HepG2 (cell line): ENCODE measurements around the gene MGST2. TPM values are rescaled to one million over a fixed set of nuclear protein-coding genes. Genes with fewer than 3 reads are reported as not detected.

ENCODE experiments used
- ATAC-seq: fragments of 200-7000 bp; cut with Tn5 transposase; 3 replicates; pipeline ENCODE4 v1.9.1; 2020; ENCODE audit warnings: mild to moderate bottlenecking, moderate library complexity
- BruUV-seq: library from RNA; stranded (reverse); fragments of 400-500 nt; replicated peaks from 2 replicates; lab custom pipeline; 2021; lab: Mats Ljungman, UMichigan
- CTCF ChIA-PET: fragments of 300-600 bp; formaldehyde crosslinking; extraction: SDS; loops from one replicate; lab custom pipeline; 2021; ENCODE audit warnings: low total read pairs, inconsistent platforms, low intra/inter-chr PET ratio; lab: Yijun Ruan, JAX
- POLR2A ChIA-PET: fragments of 350-600 bp; sonication (Branson Sonifier 250); formaldehyde crosslinking; loops from one replicate; lab custom pipeline; 2020; ENCODE audit warnings: antibody characterized with exemption, inconsistent platforms; lab: Yijun Ruan, JAX
- DNase-seq: peaks from one replicate; pipeline ENCODE4 v3.0.0-alpha.2; 2015; ENCODE audit warnings: low spot score
- FAIRE-seq: peaks from 3 replicates; lab custom pipeline; 2011; peaks lifted over from hg19 to GRCh38; lab: Jason Lieb, UNC
- H2AFZ ChIP-seq: one replicate; pipeline ENCODE4 v1.6.1; 2011; ENCODE audit warnings: low read length, inconsistent platforms
- H3K27ac ChIP-seq: fragments of 300-600 bp; 3 replicates; pipeline ENCODE4 v1.8.0; 2011; ENCODE audit warnings: mixed run types, mild to moderate bottlenecking, mixed read lengths, low read length, inconsistent platforms; ENCODE audit not compliant: insufficient read depth; ENCODE audit errors: extremely low read length
- H3K27me3 ChIP-seq, 2 experiments: fragments of 200-600 bp in 1 of 2; 2 replicates in 1 of 2; 3 replicates in 1 of 2; pipeline versions ENCODE4 v1.6.0 to v1.8.0; 2011; ENCODE audit warnings: low read length in 2 of 2, mild to moderate bottlenecking in 2 of 2, moderate library complexity in 2 of 2, inconsistent platforms in 1 of 2; ENCODE audit not compliant: insufficient read depth in 2 of 2, control insufficient read depth in 1 of 2
- H3K36me3 ChIP-seq, 2 experiments: fragments of 200-600 bp in 1 of 2; replicated peaks in 1 of 2; 2 replicates in 1 of 2; 3 replicates in 1 of 2; pipeline versions ENCODE4 v1.5.1 to v1.8.0; 2011; ENCODE audit warnings: low read length in 2 of 2, inconsistent platforms in 1 of 2; ENCODE audit not compliant: insufficient read depth in 2 of 2, control insufficient read depth in 1 of 2
- H3K4me1 ChIP-seq: 2 replicates; pipeline ENCODE4 v1.5.1; 2012; ENCODE audit warnings: low read length, inconsistent platforms; ENCODE audit not compliant: insufficient read depth
- H3K4me2 ChIP-seq: 2 replicates; pipeline ENCODE4 v1.6.0; 2011; ENCODE audit warnings: low read depth, low read length, inconsistent platforms
- H3K4me3 ChIP-seq, 3 experiments: fragments of 200-600 bp in 1 of 3; sonication (generic), shearing (Covaris generic) in 1 of 3; replicated peaks in 1 of 3; 2 replicates each; pipeline ENCODE4 v1.5.1; 2011 to 2016; ENCODE audit warnings: low read length in 3 of 3, inconsistent platforms in 2 of 3, low read depth in 2 of 3, mild to moderate bottlenecking in 2 of 3, control low read depth in 1 of 3, mixed read lengths in 1 of 3; ENCODE audit not compliant: insufficient read depth in 1 of 3
- H3K79me2 ChIP-seq: one replicate; pipeline ENCODE4 v1.6.1; 2011; ENCODE audit warnings: low read length, inconsistent platforms; ENCODE audit not compliant: insufficient read depth
- H3K9ac ChIP-seq: 2 replicates; pipeline ENCODE4 v1.6.0; 2011; ENCODE audit warnings: mild to moderate bottlenecking, low read depth, low read length, inconsistent platforms; ENCODE audit not compliant: insufficient read depth
- H3K9me3 ChIP-seq: 2 replicates; pipeline ENCODE4 v1.5.1; 2012; ENCODE audit warnings: mild to moderate bottlenecking, low read length
- H4K20me1 ChIP-seq: 2 replicates; pipeline ENCODE4 v1.6.0; 2011; ENCODE audit warnings: inconsistent platforms, mild to moderate bottlenecking, low read length, moderate library complexity; ENCODE audit not compliant: insufficient read depth
- HIC2 ChIP-seq: sonication (generic); formaldehyde crosslinking; IDR thresholded peaks from 2 replicates; pipeline ENCODE4 v1.9.0; 2022; ENCODE audit warnings: low read depth, missing genetic modification reagents
- PPARG ChIP-seq: conservative IDR thresholded peaks from 2 replicates; pipeline ENCODE4 v1.6.1; 2016; ENCODE audit warnings: missing biosample characterization, missing genetic modification reagents
- PTBP1 ChIP-seq: fragments of 200-400 bp; formaldehyde crosslinking; IDR thresholded peaks from 2 replicates; pipeline ENCODE4 v1.6.1; 2018; ENCODE audit warnings: low read length, low read depth; ENCODE audit not compliant: poor library complexity, severe bottlenecking
- STAG1 ChIP-seq: sonication (generic); formaldehyde crosslinking; IDR thresholded peaks from 2 replicates; pipeline ENCODE4 v1.4.0; 2020; ENCODE audit warnings: missing genetic modification reagents
- TMF1 ChIP-seq: sonication (generic); formaldehyde crosslinking; IDR thresholded peaks from 2 replicates; pipeline ENCODE4 v1.8.1; 2022; ENCODE audit warnings: low read depth, missing genetic modification reagents
- TRIM24 ChIP-seq: sonication (generic); formaldehyde crosslinking; IDR thresholded peaks from 2 replicates; pipeline ENCODE4 v1.8.0; 2022; ENCODE audit warnings: mild to moderate bottlenecking, missing genetic modification reagents
- ZFP90 ChIP-seq: sonication (generic); formaldehyde crosslinking; IDR thresholded peaks from 2 replicates; pipeline ENCODE4 v1.8.0; 2022; ENCODE audit warnings: missing genetic modification reagents, mild to moderate bottlenecking, inconsistent platforms, borderline replicate concordance
- ZNF143 ChIP-seq: sonication (generic); formaldehyde crosslinking; IDR thresholded peaks from 2 replicates; pipeline ENCODE4 v1.4.0; 2020; ENCODE audit warnings: missing genetic modification reagents
- ZNF317 ChIP-seq: sonication (generic); formaldehyde crosslinking; IDR thresholded peaks from 2 replicates; pipeline ENCODE4 v1.5.0; 2020; ENCODE audit warnings: mild to moderate bottlenecking, missing genetic modification reagents
- ZNF564 ChIP-seq: sonication (generic); formaldehyde crosslinking; IDR thresholded peaks from 2 replicates; pipeline ENCODE4 v1.8.1; 2023; ENCODE audit warnings: mild to moderate bottlenecking, missing genetic modification reagents
- WGBS: methylation state at CpG from one replicate; pipeline ENCODE4 v1.1.6; 2017; ENCODE audit warnings: low lambda C conversion rate; 5-methylcytosine and 5-hydroxymethylcytosine counted together
- in situ Hi-C: cut with HindIII; loops from 2 replicates; pipeline ENCODE4 v1.10.0; 2017; ENCODE audit warnings: low pct_unique_long_range_greater_than_20kb; ENCODE audit not compliant: extremely low pct_ligation_motif_present
- intact Hi-C: fragments of 100-400 bp; cut with micrococcal nuclease; formaldehyde crosslinking; loops from one replicate; pipeline ENCODE4 v1.10.0; 2022; ENCODE audit not compliant: unreplicated experiment
- polyA plus RNA-seq, 8 experiments: library from polyadenylated mRNA; depleted of rRNA in 3 of 8; stranded (reverse) in 7 of 8; unstranded in 1 of 8; fragments of >200 nt; fragmentation: Illumina TruSeq in 4 of 8; extraction: Trizol in 4 of 8; gene quantifications; 2 replicates each; pipeline versions ENCODE4 v1.2.1 to v1.2.3, GENCODE V29; 2011 to 2016; ENCODE audit warnings: low read depth in 4 of 8, missing spikeins in 1 of 8, mixed read lengths in 1 of 8; ENCODE audit not compliant: insufficient read depth in 1 of 8
- total RNA-seq, 5 experiments: library from RNA; depleted of rRNA; stranded (reverse); fragments of >200 nt; fragmentation: Illumina TruSeq; extraction: Trizol; gene quantifications; 2 replicates each; pipeline ENCODE4 v1.2.3, GENCODE V29; 2016; ENCODE audit warnings: low read depth in 1 of 5
- TF ChIP-seq, protein P1 (sequence below): sonication (generic); formaldehyde crosslinking; IDR thresholded peaks from 2 replicates; pipeline ENCODE4 v1.5.0; 2020; ENCODE audit warnings: mild to moderate bottlenecking, missing genetic modification reagents, moderate library complexity
- TF ChIP-seq, protein P2 (sequence below): sonication (generic); formaldehyde crosslinking; IDR thresholded peaks from 2 replicates; pipeline ENCODE4 v1.4.0; 2020; ENCODE audit warnings: missing genetic modification reagents; ENCODE audit errors: not compliant biosample characterization

MGST2 gene
- total and polyA plus RNA-seq, 2 of the 13 experiments (the other 11 are each of a cell fraction or from before 2014, with no cell fraction given), result 205 to 416 TPM

DNA sequence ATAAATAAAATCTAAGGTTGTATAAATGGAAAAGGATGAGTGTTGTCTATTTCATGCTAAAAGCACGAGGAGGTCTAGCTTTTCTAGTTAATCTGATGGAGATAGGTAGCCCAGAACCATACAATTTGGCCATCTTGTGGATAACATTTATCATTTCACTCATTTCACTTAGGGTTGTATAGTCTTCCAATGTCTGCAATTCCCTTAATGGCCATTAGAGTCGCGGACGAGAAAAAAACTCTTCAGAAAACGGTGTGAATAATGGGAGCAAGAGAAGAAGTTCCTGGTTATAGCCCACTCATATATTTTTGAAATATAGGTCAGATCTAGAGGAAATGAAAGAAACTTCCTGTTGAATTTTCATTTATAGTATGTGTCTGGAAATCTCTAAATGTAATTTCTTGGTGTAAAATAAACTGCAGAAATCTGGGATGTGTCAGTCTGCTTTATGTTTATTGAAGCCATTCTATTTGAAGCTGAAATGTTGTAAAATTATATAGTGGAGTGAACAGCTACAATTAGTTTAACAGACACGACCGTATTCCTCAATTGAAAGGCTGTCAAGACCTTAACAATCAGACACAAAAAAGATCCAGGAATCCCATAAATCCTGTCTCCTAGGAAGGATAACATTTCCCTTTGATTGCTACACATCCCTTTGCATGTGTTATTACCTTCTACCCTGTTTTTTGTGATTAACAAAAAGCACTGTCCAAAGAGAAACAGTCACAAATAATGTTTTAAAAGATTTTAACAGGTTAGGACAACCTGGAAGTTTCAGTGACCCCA is 47.7 kb upstream of the MGST2 start:
- Histone ChIP-seq H3K9me3 (no peaks in the 10 kb centered on the region), H3K4me2 (no peak overlapping the region), H4K20me1 (no peaks in the 10 kb centered on the region), H3K27ac (no peak overlapping the region), H3K4me3 (no peak overlapping the region), H3K27me3 (no peaks in the 10 kb centered on the region), H2AFZ (no peak overlapping the region), H3K79me2 (no peaks in the 10 kb centered on the region), H3K36me3 (no peaks in the 10 kb centered on the region), H3K9ac (no peak overlapping the region), H3K4me1 (no peaks in the 10 kb centered on the region)
- POLR2A ChIA-PET, result no interaction called here
- in situ Hi-C loops, result no loop called here
- intact Hi-C loops, result loop anchor here (1.0 kb wide), 1 partner anchor 23 kb away; no protein-coding TSS in a partner anchor
- TF ChIP-seq ZNF317 (CRISPR knock-in tag) (no peak), ZFP90 (no peak), PPARG (CRISPR knock-in tag) (no peak), TRIM24 (CRISPR knock-in tag) (no peak)
- 26% methylated on average over 7 of the region's 7 CpGs for WGBS
- CTCF ChIA-PET, result interaction anchor here (1.1 to 2.4 kb wide), 2 partner anchors 16 kb away, joined by 3 to 13 read pairs; no protein-coding TSS in a partner anchor
- FAIRE-seq (peak; percentile 12), DNase-seq (peak; percentile 28), ATAC-seq (peak; percentile 85)
- no TSS peak for BruUV-seq

- H3K27ac ChIP-seq, result no peak overlapping the region
- ChIA-PET CTCF (interaction anchor here (0.7 to 2.5 kb wide), 3 partner anchors 14 to 37 kb away, joined by 4 to 14 read pairs (median 13); no protein-coding TSS in a partner anchor), POLR2A (no interaction called here)
- peaks cover 0 to under 1% of the 10 kb centered on the region in 2 experiments; a peak in 1 of 5 replicates for H3K27me3 ChIP-seq
- no peaks in the 10 kb centered on the region for H4K20me1 ChIP-seq
- H3K79me2 ChIP-seq, result no peaks in the 10 kb centered on the region
- H3K4me1 ChIP-seq, result no peaks in the 10 kb centered on the region
- no peak overlapping the region for H3K4me3 ChIP-seq
- no peaks in the 10 kb centered on the region for H3K9me3 ChIP-seq
- BruUV-seq, result no TSS peak
- H2AFZ ChIP-seq, result no peak overlapping the region
- ATAC-seq (peak; percentile 95), FAIRE-seq (peak; percentile 72), DNase-seq (peak; percentile 47)
- in situ Hi-C loops (no loop called here), intact Hi-C loops (loop anchor here (1.0 kb wide), 2 partner anchors 14 to 32 kb away; no protein-coding TSS in a partner anchor)
- no peak overlapping the region for H3K4me2 ChIP-seq
- WGBS, result 41% methylated on average over 5 of the region's 5 CpGs
- H3K9ac ChIP-seq, result no peak overlapping the region
- no peaks in the 10 kb centered on the region for H3K36me3 ChIP-seq
- TF ChIP-seq TMF1 (CRISPR knock-in tag), result no peak
- TF ChIP-seq ZNF564, result no peak
- no peak for TF ChIP-seq HIC2 (CRISPR knock-in tag)
- no peak for TF ChIP-seq ZNF143 (CRISPR knock-in tag)
- TF ChIP-seq PPARG (CRISPR knock-in tag), result 0 out of 2 replicates have a peak, but pooled peaks have one; percentile 29
- TF ChIP-seq, protein P1, sequence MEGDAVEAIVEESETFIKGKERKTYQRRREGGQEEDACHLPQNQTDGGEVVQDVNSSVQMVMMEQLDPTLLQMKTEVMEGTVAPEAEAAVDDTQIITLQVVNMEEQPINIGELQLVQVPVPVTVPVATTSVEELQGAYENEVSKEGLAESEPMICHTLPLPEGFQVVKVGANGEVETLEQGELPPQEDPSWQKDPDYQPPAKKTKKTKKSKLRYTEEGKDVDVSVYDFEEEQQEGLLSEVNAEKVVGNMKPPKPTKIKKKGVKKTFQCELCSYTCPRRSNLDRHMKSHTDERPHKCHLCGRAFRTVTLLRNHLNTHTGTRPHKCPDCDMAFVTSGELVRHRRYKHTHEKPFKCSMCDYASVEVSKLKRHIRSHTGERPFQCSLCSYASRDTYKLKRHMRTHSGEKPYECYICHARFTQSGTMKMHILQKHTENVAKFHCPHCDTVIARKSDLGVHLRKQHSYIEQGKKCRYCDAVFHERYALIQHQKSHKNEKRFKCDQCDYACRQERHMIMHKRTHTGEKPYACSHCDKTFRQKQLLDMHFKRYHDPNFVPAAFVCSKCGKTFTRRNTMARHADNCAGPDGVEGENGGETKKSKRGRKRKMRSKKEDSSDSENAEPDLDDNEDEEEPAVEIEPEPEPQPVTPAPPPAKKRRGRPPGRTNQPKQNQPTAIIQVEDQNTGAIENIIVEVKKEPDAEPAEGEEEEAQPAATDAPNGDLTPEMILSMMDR, result peak; percentile 67
- TF ChIP-seq PTBP1, result no peak
- peak; percentile 52 for TF ChIP-seq STAG1 (CRISPR knock-in tag)
- TF ChIP-seq, protein P2, sequence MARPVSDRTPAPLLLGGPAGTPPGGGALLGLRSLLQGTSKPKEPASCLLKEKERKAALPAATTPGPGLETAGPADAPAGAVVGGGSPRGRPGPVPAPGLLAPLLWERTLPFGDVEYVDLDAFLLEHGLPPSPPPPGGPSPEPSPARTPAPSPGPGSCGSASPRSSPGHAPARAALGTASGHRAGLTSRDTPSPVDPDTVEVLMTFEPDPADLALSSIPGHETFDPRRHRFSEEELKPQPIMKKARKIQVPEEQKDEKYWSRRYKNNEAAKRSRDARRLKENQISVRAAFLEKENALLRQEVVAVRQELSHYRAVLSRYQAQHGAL (CRISPR knock-in tag), result no peak
Observed at GRCh38 chr4:139619644-139620043, 46.0 kb upstream of the MGST2 start.
